SKM-1 treated with dmso at 0.1 percent for 144 hours (cell line): ENCODE measurements around the gene C6orf47.

Experiments used
- DNase-seq: peaks from one replicate; lab custom pipeline; 2025; ENCODE audit not compliant: unreplicated experiment; lab: John Stamatoyannopoulos, UW

C6orf47 gene

DNA sequence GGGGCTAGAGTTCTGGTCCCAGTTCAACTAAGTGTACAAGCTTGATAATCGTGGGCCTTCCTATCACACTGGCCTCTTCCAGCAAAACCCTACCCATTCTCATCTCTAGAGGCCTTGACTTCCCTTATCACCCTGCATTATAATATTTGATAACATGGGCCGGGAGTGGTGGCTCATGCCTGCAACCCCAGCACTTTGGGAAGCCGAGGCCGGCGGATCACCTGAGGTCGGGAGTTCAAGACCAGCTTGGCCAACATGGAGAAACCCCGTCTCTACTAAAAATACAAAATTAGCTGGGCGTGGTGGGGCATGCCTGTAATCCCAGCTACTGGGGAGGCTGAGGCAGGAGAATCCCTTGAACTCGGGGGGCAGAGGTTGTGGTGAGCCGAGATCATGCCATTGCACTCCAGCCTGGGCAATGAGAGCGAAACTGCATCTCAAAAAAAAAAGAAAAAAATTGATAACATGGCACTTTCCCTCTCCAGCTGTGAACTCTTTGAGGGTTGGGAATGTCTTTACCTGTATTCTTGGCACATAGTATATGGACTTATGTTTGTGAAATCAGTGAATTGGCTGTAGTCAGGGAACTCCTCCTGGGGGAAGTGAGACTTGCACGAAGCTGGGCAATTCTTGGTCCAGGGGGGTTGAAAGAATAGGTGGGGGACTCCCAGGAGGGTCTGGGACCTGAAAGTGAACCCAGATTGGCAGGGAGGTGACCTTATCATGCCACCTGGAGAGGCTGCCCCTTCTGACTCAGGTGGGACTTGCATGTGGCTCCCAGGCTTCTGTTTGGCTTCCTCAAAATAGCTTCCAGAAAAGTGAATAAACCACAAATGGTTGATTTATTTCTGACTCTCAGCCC lies 915 bp upstream of the C6orf47 start:
- DNase-seq: no peak

- peak; percentile 19 for DNase-seq
Observed at GRCh38 chr6:31659649-31660380, 763 bp downstream of the C6orf47 start.

- DNase-seq: no peak
Observed at GRCh38 chr6:31658983-31659648, 1.5 kb downstream of the C6orf47 start.

DNA sequence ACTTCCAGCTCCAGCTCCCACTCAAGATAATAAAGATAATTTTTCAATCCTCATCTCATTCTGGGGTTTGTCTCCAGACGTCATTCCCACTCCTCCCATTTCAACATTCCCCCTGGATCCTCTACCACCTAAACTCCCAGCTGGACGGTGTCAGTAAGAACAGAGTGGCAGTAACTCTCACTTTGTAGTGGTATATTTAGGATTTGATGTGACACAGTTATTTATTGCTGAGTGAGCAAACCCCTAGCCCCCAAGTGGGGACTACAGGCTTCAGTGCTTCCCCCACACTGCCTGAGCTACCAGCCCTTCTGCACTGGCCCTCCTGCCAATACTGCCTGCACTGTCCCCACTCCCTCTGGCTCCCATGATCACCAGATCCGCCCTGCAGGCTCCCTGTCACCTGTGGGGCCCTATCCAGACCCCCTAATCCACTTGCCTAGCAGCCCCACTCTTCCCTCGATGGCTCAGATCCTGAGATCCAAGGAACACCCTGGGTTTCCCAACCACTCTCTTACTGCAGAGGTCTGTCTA lies 2.4 kb downstream of the C6orf47 start:
- no peak for DNase-seq

- no peak for DNase-seq
Observed at GRCh38 chr6:31657406-31658157, 3.0 kb downstream of the C6orf47 start.

DNA sequence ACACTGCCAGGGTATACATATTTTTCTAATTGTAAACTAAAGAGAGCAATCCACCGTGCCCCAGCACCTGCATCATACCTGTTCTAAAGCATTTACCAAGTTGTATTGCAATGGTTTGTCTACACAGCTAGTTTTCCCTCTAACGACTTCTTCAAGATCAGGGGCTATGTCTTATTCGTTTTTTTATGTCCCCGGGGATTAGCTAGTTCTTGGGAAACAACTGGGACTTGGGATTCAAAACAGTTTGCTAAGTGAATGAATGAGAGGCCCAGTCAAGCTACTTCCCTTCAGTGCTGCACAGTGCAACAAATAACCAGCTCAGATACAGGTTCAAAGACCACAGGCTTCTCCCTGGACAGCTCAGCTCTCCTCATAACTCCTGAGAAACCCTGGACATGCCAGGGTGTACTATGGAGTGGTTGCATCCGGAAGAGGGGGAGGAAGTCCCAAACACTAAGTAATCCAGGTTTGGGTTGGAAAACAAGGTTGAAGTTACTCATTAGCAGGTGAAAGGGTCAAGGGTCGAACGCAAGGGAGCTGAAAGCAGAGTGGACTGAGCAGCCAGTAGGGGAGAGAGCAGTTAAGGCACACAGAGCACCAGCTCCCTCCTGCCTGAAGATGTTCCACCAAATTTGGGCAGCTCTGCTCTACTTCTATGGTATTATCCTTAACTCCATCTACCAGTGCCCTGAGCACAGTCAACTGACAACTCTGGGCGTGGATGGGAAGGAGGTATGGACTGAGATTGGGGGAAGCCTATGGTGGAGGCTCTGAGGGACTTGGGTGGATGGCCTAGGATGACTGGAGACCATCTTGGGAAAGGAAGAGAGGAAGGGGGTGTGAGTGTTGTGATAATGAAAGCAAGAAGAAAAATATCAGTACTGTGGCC lies 5.0 kb downstream of the C6orf47 start, which contains the start of gene APOM:
Gene APOM (plus strand): TSS at position 546 of the 889 bp plus-strand sequence. CDS start 73 bp downstream, at position 619.
- DNase-seq: no peak

DNA sequence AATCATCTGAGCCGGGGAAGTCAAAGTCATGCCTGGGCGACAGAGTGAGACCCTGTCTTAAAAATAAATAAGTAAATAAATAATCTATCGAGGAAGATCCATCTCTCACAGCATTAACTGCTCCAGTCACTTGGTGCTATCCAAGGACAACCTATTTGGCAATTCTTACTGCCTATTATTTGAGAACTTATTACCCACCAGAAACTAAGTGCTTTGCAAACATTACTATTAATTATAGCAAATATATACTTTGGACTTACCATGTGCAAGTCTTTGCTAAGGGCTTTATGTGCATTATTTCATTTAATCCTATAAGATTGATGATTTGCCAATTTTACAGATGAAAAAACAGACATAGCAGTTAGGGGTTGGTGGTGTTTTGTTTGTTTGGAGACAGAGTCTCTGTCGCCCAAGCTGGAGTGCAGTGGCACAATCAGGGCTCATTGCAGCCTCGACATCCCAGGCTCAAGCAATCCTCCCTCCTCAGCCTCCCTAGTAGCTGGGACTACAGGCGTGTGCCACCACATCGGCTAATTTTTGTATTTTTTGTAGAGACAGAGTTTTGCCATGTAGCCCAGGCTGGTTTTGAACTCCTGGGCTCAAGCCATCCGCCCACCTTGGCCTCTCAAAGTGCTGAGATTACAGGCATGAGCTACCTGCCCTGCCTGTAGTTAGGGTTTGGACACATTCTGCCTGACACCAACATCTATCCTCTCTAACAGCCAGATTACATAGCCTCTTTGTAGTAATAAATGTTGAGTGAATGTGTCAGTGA lies 5.8 kb downstream of the C6orf47 start:
- no peak for DNase-seq

DNA sequence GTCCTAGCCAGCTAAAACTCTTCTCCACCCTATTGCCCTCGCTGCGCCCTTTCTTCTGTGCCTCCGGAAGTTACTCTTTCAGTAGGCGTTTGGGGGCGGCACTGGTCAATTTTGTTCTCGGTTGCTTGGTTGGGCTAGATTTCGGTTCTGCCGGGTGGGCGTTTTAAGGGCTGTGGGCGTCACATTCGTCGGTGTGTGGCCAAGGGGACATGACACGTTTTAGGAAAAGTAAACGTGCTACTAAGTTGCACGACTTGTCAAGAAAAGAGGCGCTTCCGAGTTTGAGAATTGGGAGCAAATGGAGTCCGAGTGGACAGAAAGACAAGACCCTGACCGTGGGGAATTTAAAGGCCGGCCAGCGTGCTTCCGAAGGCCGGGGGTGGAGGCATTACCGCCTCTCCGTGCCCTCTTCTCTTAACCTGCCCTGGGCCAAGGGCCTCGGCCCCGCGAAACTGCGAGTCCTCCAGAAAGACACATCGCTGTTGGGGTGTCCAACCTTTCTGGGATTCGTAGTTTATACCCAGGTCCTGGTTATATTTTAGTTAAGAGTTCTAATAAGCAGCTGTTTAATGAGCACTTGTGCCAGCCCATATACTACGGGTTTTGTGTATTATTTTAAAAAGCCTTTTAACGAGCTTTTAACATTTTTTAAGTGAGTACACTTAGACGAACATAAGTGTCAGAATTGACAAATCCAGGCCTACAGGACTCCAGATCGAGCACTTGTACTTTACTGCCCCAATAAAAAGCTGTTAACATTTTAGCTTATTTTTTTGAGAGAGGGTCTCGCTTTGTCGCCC lies 7.5 kb downstream of the C6orf47 start:
- DNase-seq: no peak

DNA sequence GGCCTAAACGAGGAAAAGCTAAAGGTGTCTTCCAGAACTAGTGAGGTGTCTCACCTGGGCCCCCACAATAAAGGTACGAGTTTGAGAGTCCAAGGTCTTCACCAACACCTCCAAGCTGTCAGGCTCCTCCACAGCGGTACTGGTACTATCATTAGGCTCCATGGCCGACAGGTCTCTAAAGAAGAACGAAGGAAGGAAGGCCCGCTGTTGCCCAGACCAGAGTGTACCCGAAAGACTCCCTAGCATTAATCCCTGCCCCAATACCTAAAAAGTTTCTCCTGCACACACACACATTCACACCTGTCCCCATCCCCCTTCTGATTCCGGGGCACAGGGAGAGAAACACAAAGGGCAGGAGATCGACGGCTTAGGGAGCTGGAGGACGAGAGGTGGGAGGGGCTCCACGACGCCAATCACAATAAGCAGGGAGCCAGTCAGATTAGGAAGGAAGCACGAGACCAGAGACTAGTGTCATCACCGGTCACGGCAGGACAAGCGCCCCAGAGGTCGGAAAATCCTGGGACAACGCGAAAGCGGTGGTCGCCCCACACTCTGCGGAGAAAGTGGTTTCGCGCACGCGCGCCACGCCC lies 8.9 kb downstream of the C6orf47 start:
- peak; percentile 77 for DNase-seq

- DNase-seq: no peak
Observed at GRCh38 chr6:31645325-31645724, 15.3 kb downstream of the C6orf47 start.

- no peak for DNase-seq
Observed at GRCh38 chr6:31643818-31644454, 16.6 kb downstream of the C6orf47 start.

DNA sequence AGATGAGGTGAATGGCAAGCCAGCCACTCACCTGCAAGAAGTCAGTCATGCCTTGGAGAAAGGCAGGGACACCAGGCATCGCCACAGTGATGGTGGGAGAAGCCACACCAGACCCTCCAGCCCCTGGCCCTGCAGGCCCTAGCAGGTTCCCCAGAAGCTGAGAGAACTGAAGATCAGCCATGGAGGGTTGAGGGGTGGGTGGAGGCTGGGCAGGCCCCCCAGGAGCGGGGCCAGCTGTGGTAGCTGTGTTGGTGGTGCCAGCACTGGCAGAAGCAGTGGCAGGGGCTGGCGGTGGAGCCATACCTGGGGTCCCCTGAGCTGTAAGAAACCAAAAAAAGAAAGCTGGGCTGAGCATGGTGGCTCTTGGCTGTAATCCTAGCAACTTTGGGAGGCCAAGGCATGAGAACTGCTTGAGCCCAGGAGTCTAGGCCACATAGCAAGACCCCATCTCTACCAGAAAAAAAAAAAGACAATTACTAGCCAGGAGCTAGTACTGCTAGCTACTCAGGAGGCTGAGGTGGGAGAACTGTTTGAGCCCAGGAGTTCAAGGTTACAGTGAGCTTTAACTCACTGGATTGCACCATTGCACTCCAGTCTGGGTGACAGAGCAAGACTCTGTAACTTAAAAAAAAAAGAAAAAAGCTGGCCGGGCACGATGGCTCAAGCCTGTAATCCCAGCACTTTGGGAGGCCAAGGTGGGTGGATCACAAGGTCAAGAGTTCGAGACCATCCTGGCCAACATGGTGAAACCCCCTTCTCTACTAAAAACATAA lies 17.6 kb downstream of the C6orf47 start:
- no peak for DNase-seq

DNA sequence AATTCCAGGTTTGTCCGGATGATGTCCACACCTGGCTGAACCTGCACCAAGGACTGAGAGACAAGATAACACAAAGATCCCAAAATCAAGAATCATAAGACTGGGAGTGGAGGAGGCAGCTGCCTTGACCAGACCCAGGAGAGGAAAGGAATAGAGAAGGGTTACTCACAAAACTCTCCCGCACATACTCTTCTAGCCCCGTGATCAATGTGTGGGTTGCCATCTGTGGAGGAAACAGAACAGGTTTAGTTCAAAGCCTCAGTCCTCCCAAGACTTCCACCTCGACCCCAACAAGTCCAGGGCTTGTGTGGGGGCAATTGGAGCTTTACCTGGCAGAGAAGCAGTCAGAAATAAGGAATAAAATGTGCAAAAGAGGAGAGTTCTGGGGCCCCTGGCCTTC lies 19.2 kb downstream of the C6orf47 start:
- DNase-seq: no peak

DNA sequence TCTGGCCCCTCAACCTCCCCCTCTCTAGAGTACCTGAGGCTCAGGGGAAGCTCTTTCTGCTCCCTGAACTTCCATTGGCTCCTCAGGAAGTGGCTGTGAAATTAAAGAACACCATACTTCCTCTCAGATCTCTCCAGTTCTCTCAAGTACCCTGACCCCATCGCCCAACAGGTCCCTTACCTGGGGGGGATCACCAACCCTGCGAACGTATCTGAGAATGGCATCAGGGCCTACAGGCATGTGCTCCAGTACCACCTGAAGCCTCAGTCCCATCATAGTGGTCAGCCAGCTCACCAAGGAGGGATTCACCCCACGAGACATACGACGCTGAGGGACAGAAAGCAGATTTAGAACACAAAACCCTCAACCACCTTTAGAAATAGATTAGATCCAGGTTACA lies 20.0 kb downstream of the C6orf47 start:
- DNase-seq: no peak

DNA sequence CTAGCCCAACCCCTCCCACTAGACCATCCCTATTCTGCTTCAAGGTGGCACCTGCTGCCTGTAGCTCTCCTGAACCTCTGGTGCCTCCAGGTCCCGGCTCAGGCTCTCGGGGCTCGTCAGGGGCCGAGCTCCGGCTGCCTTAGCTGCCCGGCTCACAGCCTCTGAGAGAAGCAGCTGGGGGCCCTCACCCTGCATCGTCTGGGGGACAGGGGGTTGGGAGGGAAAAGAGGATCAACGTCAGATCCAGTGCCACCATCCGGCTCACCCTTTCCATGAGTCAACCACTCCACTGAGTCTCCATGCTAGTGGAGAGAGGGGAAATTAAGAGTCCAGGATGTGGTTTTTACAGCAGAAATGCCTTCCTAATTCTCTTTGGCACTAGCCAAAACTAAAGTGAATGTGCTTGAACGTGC lies 21.1 kb downstream of the C6orf47 start:
- DNase-seq: no peak

GRCh38 chr6:31639043-31639442 lies 21.5 kb downstream of the C6orf47 start:
- no peak for DNase-seq
